PC-3 (cell line): Measurements from ENCODE around the gene SFXN2. TPM values are rescaled to one million over a fixed set of nuclear protein-coding genes. Genes with fewer than 3 reads are reported as not detected.

Source experiments
- ATAC-seq: fragments of 200-7000 bp; cut with Tn5 transposase; 2 replicates; pipeline ENCODE4 v1.9.1; 2020; ENCODE audit warnings: mild to moderate bottlenecking, moderate library complexity
- BruUV-seq: library from RNA; stranded (reverse); fragments of 400-500 nt; replicated peaks from 2 replicates; lab custom pipeline; 2021; lab: Mats Ljungman, UMichigan
- CTCF ChIA-PET: fragments of 300-600 bp; sonication (Branson Sonifier 250); formaldehyde crosslinking; loops from one replicate; lab custom pipeline; 2022; ENCODE audit warnings: antibody characterized with exemption; lab: Charles Lee
- POLR2A ChIA-PET: fragments of 300-600 bp; sonication (Branson Sonifier 250); formaldehyde crosslinking; loops from one replicate; lab custom pipeline; 2022; ENCODE audit warnings: antibody characterized with exemption; ENCODE audit not compliant: unreplicated experiment; lab: Charles Lee
- DNase-seq: peaks from one replicate; pipeline ENCODE4 v3.0.0-alpha.2; 2015
- H2AFZ ChIP-seq: fragments of 300-600 bp; sonication (generic); 2 replicates; pipeline ENCODE4 v1.6.0; 2016; ENCODE audit warnings: antibody characterized with exemption, low read length
- H3F3A ChIP-seq: fragments of 300-600 bp; sonication (generic); one replicate; pipeline ENCODE4 v1.6.0; 2017; ENCODE audit warnings: antibody characterized with exemption, low read length, control low read depth, mild to moderate bottlenecking; ENCODE audit not compliant: unreplicated experiment
- H3K27ac ChIP-seq: fragments of 300-600 bp; sonication (generic); 2 replicates; pipeline ENCODE4 v1.5.1; 2016; ENCODE audit warnings: mild to moderate bottlenecking, low read length
- H3K27me3 ChIP-seq: fragments of 300-600 bp; sonication (generic); 2 replicates; pipeline ENCODE4 v1.6.1; 2016; ENCODE audit warnings: low read length, mixed read lengths
- H3K36me3 ChIP-seq: fragments of 300-600 bp; sonication (generic); 2 replicates; pipeline ENCODE4 v1.6.1; 2016; ENCODE audit warnings: low read depth, mixed run types, low read length, mixed read lengths
- H3K4me1 ChIP-seq: fragments of 300-600 bp; sonication (generic); 2 replicates; pipeline ENCODE4 v1.5.1; 2016; ENCODE audit warnings: low read length; ENCODE audit not compliant: insufficient read depth
- H3K4me2 ChIP-seq: fragments of 300-600 bp; sonication (generic); 2 replicates; pipeline ENCODE4 v1.6.0; 2016; ENCODE audit warnings: low read length
- H3K4me3 ChIP-seq: fragments of 300-600 bp; sonication (generic); 2 replicates; pipeline ENCODE4 v1.5.1; 2016; ENCODE audit warnings: mild to moderate bottlenecking, low read length, mixed read lengths
- H3K79me2 ChIP-seq: fragments of 300-600 bp; sonication (generic); 2 replicates; pipeline ENCODE4 v1.6.1; 2017; ENCODE audit warnings: low read length, mixed read lengths
- H3K9ac ChIP-seq: fragments of 300-600 bp; sonication (generic); 2 replicates; pipeline ENCODE4 v1.6.0; 2016; ENCODE audit warnings: mild to moderate bottlenecking, low read length
- H3K9me2 ChIP-seq: fragments of 300-600 bp; sonication (generic); replicated peaks from 2 replicates; pipeline ENCODE4 v1.6.1; 2016; ENCODE audit warnings: mixed run types, low read length, mixed read lengths
- H3K9me3 ChIP-seq: fragments of 300-600 bp; sonication (generic); 2 replicates; pipeline ENCODE4 v1.6.1; 2016; ENCODE audit warnings: low read length, mixed read lengths
- H4K20me1 ChIP-seq: fragments of 300-600 bp; sonication (generic); 2 replicates; pipeline ENCODE4 v1.6.1; 2016; ENCODE audit warnings: low read length, mixed read lengths
- EZH2 ChIP-seq: fragments of 300-600 bp; sonication (generic); IDR thresholded peaks from one replicate; pipeline ENCODE4 v1.6.1; 2017; ENCODE audit warnings: antibody characterized with exemption, mild to moderate bottlenecking, low read length; ENCODE audit not compliant: unreplicated experiment
- EZH2phosphoT487 ChIP-seq: fragments of 300-600 bp; sonication (generic); IDR thresholded peaks from 2 replicates; pipeline ENCODE4 v1.6.1; 2018; ENCODE audit warnings: mild to moderate bottlenecking, antibody characterized with exemption, low read length, borderline replicate concordance
- intact Hi-C: fragments of 100-400 bp; cut with micrococcal nuclease; formaldehyde crosslinking; loops from 2 replicates; pipeline ENCODE4 v1.9.0; 2023
- total RNA-seq: library from RNA; depleted of rRNA; stranded (reverse); fragments of >200 nt; gene quantifications from 2 replicates; pipeline ENCODE4 v1.2.3, GENCODE V29; 2014
- TF ChIP-seq, protein P1 (sequence below): fragments of 300-600 bp; sonication (generic); conservative IDR thresholded peaks from 2 replicates; pipeline ENCODE4 v1.5.1; 2017; ENCODE audit warnings: antibody characterized with exemption, low read depth, mild to moderate bottlenecking, low read length

Gene SFXN2
- total RNA-seq, 1 experiment from 2014 or later, result 10.3 TPM

DNA sequence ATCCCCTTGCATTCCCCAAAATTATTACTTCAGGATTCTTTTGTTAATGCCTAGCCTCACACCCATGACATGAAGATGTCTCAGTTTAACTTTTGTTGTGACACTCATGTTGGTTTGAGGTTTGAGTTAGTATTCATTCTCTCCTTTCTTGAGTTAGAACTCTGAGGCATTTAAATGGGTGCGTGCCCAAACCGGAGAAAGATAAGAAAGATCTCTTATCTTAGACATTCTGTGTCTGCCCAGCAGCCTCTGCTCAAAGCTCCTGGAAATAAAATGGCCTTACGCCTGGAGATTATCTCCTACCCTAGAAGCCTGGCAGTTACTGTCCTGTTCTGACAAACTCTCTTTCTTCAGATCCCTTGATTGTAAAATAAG, 55.7 kb downstream of the SFXN2 start:
- Histone ChIP-seq H3K4me1 (peaks cover 14% of the 10 kb centered on the region), H3K9me2 (no peaks in the 10 kb centered on the region), H3K4me2 (peak overlapping the region; percentile 33), H3K36me3 (no peaks in the 10 kb centered on the region), H4K20me1 (no peaks in the 10 kb centered on the region), H3K9ac (peak overlapping the region; percentile 51), H2AFZ (no peak overlapping the region), H3K9me3 (no peaks in the 10 kb centered on the region), H3K27ac (peak overlapping the region; percentile 90), H3K27me3 (no peaks in the 10 kb centered on the region), H3F3A (no peaks in the 10 kb centered on the region), H3K79me2 (peaks cover 5% of the 10 kb centered on the region; the same call in 1 of the 2 replicates), H3K4me3 (no peak overlapping the region)
- POLR2A ChIA-PET, result interaction anchor here (0.6 kb wide), 1 partner anchor 627 kb away, joined by 4 read pairs; the partner anchor contains the start of gene PDCD11
- no peak for DNase-seq
- CTCF ChIA-PET, result no interaction called here
- TF ChIP-seq, protein P1, sequence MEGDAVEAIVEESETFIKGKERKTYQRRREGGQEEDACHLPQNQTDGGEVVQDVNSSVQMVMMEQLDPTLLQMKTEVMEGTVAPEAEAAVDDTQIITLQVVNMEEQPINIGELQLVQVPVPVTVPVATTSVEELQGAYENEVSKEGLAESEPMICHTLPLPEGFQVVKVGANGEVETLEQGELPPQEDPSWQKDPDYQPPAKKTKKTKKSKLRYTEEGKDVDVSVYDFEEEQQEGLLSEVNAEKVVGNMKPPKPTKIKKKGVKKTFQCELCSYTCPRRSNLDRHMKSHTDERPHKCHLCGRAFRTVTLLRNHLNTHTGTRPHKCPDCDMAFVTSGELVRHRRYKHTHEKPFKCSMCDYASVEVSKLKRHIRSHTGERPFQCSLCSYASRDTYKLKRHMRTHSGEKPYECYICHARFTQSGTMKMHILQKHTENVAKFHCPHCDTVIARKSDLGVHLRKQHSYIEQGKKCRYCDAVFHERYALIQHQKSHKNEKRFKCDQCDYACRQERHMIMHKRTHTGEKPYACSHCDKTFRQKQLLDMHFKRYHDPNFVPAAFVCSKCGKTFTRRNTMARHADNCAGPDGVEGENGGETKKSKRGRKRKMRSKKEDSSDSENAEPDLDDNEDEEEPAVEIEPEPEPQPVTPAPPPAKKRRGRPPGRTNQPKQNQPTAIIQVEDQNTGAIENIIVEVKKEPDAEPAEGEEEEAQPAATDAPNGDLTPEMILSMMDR, result no peak
- TF ChIP-seq EZH2, result no peak
- TF ChIP-seq EZH2phosphoT487, result no peak
- BruUV-seq, result no TSS peak
- intact Hi-C loops, result no loop called here
- no peak for ATAC-seq

- ATAC-seq (no peak), DNase-seq (no peak)
- Histone ChIP-seq H3K9ac (no peak overlapping the region), H3K27ac (peak overlapping the region; percentile 90; the same call in 1 of the 2 replicates), H3K4me1 (peaks cover 14% of the 10 kb centered on the region), H4K20me1 (no peaks in the 10 kb centered on the region), H3K27me3 (no peaks in the 10 kb centered on the region), H3K4me3 (no peak overlapping the region), H3K9me2 (no peaks in the 10 kb centered on the region), H3K79me2 (0 out of 2 replicates have a peak, but pooled peaks cover 5% of the 10 kb centered on the region), H3K9me3 (no peaks in the 10 kb centered on the region), H2AFZ (no peak overlapping the region), H3F3A (no peaks in the 10 kb centered on the region), H3K4me2 (no peak overlapping the region), H3K36me3 (no peaks in the 10 kb centered on the region)
- ChIA-PET POLR2A (no interaction called here), CTCF (no interaction called here)
- no TSS peak for BruUV-seq
- no peak for TF ChIP-seq EZH2phosphoT487
- TF ChIP-seq EZH2, result no peak
- TF ChIP-seq, protein P1, result no peak
- intact Hi-C loops, result no loop called here
Observed at GRCh38 chr10:102770792-102771191, 56.4 kb downstream of the SFXN2 start.

- no peak for ATAC-seq
- Histone ChIP-seq H3K27ac (no peak overlapping the region), H3K9me2 (no peaks in the 10 kb centered on the region), H3K9me3 (no peaks in the 10 kb centered on the region), H2AFZ (no peak overlapping the region), H3K27me3 (no peaks in the 10 kb centered on the region), H3K79me2 (no peaks in the 10 kb centered on the region), H3K4me3 (no peak overlapping the region), H4K20me1 (no peaks in the 10 kb centered on the region), H3K4me1 (peaks cover 14% of the 10 kb centered on the region), H3K9ac (no peak overlapping the region), H3K36me3 (no peaks in the 10 kb centered on the region), H3K4me2 (no peak overlapping the region), H3F3A (no peaks in the 10 kb centered on the region)
- ChIA-PET POLR2A (no interaction called here), CTCF (no interaction called here)
- TF ChIP-seq EZH2phosphoT487 (no peak), EZH2 (no peak)
- TF ChIP-seq, protein P1, result no peak
- DNase-seq, result no peak
- no TSS peak for BruUV-seq
- intact Hi-C loops, result no loop called here
Observed at GRCh38 chr10:102773320-102773719, 58.9 kb downstream of the SFXN2 start.
